Choroid plexus epithelial cell (primary cell): ENCODE data around the gene TMEM217.

Experiments
- DNase-seq: peaks from one replicate; pipeline ENCODE4 v3.0.0-alpha.2; 2010; ENCODE audit warnings: low read depth
- H3K4me3 ChIP-seq: 2 replicates; pipeline ENCODE4 v1.5.1; 2011; ENCODE audit warnings: low read depth, mild to moderate bottlenecking, control low read depth, low read length, moderate library complexity
- CTCF ChIP-seq: conservative IDR thresholded peaks from 2 replicates; pipeline ENCODE4 v1.5.1; 2011; ENCODE audit warnings: low read depth, mild to moderate bottlenecking, control low read depth, inconsistent platforms, low read length, moderate library complexity

The TMEM217 gene

GRCh38 chr6:37171970-37172812, 85.8 kb downstream of the TMEM217 start:
- TF ChIP-seq CTCF = peak; percentile 91
- H3K4me3 ChIP-seq = peak overlapping the region; percentile 99
- peak; percentile 96 for DNase-seq

DNA sequence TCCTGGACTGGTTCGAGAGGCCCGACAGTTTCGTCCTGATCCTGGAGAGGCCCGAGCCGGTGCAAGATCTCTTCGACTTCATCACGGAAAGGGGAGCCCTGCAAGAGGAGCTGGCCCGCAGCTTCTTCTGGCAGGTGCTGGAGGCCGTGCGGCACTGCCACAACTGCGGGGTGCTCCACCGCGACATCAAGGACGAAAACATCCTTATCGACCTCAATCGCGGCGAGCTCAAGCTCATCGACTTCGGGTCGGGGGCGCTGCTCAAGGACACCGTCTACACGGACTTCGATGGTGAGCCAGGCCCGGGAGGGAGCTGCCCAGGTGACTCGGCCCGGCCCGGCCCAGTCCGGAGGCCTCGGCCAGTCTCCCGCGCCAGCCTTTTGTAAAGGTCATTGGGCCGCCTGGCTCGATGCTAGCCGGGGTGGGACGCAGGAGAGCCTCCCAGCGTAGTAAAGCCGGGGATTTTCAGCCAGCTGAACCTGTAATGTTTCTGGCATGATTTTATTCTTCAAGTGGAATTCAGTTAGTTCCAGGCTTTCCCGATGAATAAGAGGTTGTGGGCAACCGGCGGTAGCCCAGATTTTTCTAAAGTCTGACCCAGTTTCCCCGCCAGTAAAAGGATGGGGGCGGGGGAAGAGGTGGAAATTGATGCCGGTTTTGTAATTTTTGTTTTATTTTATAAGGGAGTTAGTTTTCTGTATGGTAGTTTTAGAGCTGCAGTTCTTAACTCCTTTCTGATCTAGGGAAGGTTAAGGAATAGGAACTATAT, 86.6 kb downstream of the TMEM217 start:
- TF ChIP-seq CTCF = no peak
- peak overlapping the region; percentile 99 for H3K4me3 ChIP-seq
- DNase-seq = peak; percentile 45

- peak overlapping the region; percentile 99 for H3K4me3 ChIP-seq
- TF ChIP-seq CTCF = no peak
- peak; percentile 60 for DNase-seq
These were observed 87.4 kb downstream of the TMEM217 start for GRCh38 chr6:37170273-37171200.

- H3K4me3 ChIP-seq = peak within 1 kb of the TSS; percentile 99
- peak; percentile 99 for DNase-seq
- TF ChIP-seq CTCF = no peak
These were observed 88.3 kb downstream of the TMEM217 start, which contains the start of gene PIM1 for GRCh38 chr6:37169496-37170272. PIM1 (plus strand) TSS chr6:37170152; CDS start chr6:37170576, 424 bp downstream.

- peak; percentile 69 for DNase-seq
- H3K4me3 ChIP-seq = peak overlapping the region; percentile 57
- TF ChIP-seq CTCF = no peak
These were observed 89.0 kb downstream of the TMEM217 start for GRCh38 chr6:37168811-37169495.
